Stimulated activated CD4-positive, alpha-beta T cell treated with anti-CD3 and anti-CD28 coated beads, TNF-alpha, amount 100 ng/mL, for 24 hours (primary cell): ENCODE data around the gene AADACL4.
"Not testable (repeated sequence)": the region's sequence is repeated elsewhere in the genome, so short reads cannot be mapped to it uniquely, and the experiment has no call there.

Experiments
- DNase-seq, 3 experiments: peaks; one replicate each; pipeline ENCODE4 v3.0.0-alpha.2; 2020; ENCODE audit warnings: low read depth in 3 of 3

Gene AADACL4

DNA sequence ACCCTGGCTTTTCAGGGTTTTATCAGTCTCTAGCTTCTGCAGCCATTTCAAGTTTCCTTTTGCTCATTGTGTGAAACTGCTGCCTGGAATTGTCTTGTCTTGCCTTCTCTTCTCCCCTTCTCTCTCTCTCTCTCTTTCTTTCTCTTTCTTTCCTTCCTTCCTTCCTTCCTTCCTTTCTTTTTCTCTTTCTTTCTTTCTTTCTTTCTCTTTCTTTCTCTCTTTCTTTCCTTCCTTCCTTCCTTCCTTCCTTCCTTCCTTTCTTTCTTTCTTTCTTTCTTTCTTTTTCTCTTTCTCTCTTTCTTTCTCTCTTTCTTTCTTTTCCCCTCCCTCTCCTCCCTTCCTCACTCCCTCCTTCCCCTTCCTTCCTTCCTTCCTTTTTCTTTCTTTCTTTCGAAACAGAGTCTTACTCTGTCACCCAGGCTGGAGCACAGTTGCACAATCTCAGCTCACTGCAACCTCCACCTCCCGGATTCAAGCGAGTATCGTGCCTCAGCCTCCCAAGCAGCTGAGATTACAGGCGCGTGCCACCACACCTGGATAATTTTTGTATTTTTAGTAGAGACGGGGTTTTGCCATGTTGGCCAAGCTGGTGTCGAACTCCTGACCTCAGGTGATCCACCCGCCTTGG is 14.1 kb downstream of the AADACL4 start:
- not testable (repeated sequence) for DNase-seq

DNA sequence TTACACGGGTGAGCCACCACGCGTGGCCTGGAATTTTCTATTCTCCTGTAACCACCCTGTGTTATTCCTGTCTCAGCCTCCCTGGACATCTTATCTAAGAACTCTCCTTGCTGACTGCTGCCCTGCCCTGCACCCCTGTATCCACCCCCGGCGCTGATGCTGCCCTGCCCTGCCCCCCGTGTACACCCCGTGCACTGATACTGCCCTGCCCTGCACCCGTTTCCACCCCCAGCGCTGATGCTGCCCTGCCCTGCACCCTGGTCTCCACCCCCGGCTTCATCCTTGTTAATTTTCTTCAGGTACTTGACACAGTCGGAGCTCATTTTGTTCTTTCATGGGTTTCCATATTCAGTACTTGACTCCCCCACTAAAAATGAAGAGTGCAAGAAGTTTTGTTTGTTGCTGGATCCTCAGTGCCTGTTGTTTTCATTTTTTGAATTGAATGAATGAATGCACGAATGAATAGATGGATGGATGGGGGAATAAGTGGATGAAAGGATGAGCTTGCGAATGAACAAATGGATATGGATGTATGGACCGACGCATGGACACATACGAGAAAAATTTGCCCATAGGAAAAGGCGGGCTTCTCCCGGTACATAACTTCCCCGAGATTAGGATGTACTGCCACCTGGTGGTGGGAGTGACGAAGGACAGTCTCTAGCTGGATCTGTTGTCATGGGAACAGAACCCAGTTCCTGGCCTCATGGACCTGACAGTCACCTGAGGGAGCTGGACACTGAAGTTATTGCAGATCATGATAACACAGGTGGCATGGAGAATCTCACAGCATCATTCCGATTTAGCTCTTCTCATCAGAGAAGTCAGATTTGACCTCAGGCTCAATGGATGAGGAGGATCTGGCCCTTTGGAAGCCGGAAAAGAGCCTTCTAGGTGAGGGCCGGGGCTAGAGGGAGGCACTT is 14.9 kb downstream of the AADACL4 start:
- peak; percentile 53 to 64 (median 56) for DNase-seq

DNA sequence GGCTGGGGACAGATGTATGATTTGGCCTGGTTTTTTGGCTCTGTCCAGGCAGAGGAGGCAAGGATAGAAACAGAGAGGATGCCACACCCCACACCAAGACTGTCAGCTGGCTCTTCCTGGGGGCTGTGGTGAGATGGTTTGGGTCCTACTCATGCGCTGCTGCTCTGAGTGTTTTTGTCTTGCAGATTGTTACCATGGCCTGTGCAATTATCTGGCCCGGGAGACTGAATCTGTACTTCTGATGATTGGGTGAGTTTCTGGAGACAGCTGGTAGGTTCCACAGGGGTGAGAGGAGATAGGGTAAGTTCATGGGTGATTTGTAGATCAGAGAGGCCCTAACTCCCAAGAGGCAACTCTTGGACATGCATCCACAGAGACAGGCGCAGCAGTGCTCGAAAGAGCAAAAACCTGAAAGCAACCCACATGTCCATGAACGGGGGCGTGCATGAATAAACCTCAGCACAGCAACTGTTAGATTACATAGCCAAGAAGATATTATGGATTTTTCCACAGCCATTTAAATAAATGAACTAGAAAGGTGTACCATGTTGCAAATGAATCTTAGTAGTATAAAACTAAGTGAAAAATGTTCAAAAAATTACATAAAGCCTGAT is 17.8 kb downstream of the AADACL4 start:
- no peak for DNase-seq

DNA sequence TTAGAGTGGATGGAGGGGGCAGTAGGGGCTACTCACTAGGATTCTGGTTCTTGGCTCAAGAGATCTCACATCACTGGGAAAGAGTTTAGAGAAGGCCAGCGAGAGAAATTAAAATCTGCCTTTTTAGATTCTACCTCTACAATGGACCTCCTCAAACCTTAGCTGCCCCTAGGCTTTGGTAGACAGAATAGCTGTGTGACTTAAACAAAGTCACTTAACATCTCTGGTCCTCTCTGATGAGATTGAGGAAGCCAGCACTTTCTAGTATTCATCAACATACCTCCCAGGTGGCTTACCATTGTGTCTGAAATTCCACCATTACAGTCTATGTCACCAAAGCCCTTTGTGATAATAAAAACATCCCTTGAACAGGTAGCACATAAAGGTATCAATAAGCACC is 18.7 kb downstream of the AADACL4 start:
- DNase-seq, result no peak

DNA sequence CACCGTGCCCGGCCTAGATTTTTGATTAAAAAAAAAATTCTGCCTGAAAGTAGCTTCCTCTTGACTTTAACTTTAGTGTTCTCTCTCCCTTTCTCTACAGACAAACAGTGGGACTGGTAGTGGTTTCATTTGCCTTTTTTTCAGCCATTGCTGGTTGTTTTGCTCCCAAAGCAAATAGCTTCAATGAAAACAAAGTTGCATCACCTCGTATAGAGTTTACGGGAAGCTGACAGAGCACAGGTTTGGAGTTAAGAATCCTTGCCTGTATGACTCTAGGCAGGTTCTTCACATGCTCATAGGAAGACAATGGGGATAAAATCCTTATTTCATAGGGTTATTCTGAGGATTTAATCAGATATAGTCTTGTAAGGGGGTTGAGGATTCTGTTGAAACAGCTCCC is 21.6 kb downstream of the AADACL4 start:
- DNase-seq, result no peak

DNA sequence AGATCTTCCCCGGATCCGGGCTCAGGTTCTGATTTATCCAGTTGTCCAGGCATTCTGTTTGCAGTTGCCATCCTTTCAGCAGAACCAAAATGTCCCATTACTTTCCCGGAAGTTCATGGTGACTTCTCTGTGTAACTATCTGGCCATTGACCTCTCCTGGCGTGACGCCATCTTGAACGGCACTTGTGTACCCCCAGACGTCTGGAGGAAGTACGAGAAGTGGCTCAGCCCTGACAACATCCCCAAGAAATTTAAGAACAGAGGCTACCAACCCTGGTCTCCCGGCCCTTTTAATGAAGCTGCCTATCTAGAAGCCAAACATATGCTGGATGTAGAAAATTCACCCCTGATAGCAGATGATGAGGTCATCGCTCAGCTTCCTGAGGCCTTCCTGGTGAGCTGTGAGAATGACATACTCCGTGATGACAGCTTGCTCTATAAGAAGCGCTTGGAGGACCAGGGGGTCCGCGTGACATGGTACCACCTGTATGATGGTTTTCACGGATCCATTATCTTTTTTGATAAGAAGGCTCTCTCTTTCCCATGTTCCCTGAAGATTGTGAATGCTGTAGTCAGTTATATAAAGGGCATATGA is 22.4 kb downstream of the AADACL4 start:
- DNase-seq, result no peak

DNA sequence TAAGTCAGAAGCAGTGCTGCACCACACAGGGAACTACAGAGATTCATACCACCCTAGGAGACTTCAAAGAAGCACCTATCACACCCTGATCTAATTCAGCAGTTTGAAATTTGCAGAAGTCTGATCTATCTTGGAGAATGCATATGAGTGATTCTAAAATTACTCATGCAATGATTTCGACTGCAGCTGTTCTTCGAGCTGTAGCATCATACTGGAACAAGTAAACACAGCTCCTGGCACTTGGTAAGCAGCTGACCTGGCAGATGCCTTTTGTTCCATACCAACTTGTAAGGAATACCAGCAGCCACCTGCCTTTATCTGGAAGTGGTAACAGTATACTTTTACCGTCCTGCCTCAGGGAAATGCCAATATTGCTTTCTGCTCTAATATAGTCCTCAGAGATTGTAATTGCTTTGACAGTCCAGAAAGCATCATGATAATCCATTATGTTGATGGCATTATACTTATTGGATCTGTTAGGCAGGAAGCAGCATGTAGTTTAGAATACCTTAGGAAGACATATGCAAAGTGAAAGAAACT is 25.7 kb downstream of the AADACL4 start:
- no peak for DNase-seq

DNA sequence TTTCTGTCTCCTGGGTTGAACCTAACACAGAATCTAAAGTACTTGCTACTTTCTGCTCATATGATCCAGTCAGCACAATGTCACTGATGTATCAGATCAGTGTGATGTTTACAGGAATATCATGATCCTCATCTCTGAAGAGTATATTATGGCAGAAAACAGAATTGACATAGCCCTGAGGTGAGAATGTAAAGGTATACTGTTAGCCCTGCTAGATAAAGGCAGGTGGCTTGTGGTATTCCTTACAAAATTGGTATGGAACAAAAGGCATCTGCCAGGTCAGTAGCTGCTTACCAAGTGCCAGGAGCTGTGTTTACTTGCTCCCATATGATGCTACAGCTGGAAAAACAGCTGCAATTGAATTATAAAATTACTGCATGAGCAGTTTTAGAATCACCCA is 30.5 kb downstream of the AADACL4 start:
- DNase-seq, result no peak

DNA sequence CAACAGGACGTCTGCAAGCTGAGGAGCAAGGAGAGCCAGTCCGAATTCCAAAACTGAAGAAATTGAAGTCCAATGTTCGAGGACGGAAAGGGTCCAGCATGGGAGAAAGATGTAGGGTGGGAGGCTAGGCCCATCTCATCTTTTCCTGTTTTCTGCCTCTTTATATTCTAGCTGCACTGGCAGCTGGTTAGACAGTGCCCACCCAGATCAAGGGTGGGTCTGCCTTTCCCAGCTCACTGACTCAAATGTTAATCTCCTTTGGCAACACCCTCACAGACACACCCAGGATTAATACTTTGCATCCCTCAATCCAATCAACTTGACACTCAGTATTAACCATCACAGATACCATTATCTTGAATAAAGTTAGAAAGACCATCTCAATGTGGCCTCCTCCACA is 32.2 kb downstream of the AADACL4 start:
- DNase-seq, result not testable (repeated sequence)

DNA sequence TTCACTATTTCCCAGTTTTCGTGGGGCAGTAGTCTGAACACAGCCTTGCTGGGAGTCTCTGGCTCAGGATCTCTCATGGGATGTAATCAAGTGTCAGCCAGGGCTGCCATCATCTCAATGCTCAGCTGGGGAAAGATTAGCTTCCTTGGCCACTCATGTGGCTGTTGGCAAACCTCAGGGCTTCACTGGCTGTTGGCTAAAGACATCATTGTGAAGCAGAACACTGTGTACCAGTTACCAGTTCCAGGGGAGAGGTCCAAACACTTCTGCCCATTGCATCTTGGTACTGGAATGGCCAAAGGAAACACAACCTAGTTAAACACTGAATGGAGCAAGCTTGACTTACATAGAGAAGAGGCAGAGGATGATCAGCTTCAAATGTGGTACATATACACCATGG is 33.7 kb downstream of the AADACL4 start:
- DNase-seq, result no peak

DNA sequence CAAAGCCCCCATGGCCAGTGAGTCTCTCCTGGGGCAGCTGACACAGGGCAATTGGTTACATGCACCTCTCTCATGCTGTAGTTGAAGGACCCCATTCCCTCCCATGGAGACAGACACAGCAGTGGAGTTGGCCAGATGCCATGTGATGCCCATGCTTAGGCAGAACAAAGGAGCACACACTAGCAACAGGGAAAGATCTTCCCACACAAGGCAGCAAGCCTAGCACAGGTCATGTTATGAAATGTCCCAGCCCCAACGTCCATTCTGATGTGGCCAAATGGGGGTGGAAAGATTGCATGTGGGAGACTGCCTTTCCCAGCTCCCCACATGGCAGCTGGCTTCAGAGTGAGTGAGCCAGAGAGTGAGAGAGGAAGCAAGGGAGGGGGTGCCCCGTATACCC is 34.5 kb downstream of the AADACL4 start:
- no peak for DNase-seq

DNA sequence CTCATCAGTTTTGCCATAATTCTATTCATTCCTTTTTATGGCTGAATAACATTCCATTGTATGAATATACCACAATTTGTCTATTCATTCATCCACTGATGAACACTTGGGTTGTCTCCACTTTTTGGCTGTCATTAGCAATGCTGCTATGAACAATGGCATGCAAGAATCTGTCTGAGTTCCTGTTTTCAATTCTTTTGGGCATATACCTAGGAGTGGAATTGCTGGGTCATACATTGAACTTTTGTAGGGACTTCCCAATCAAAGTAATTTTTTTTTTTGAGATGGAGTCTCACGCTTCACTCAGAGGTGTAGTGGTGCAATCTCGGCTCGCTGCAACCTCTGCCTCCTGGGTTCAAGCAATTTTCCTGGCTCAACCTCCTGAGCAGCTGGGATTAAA is 34.9 kb downstream of the AADACL4 start:
- no peak for DNase-seq

DNA sequence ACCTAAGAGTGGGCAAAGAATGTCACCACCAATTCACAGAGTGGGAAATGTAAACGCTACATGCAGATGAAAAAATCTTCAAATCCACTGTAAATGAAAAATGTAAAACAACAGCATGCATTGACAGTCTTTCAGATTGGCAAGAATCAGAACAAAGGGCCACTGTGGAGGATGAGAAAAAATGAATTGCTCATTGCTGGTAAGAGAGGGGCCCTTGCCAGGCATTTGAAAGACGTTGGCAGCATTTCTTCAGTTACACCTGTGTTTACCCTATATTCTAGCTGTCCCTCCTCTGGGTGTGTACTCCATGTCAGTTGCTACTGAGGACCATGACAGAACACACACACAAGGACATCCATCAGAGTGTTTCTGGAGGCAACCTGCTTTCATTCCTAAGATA is 46.3 kb downstream of the AADACL4 start:
- no peak for DNase-seq

DNA sequence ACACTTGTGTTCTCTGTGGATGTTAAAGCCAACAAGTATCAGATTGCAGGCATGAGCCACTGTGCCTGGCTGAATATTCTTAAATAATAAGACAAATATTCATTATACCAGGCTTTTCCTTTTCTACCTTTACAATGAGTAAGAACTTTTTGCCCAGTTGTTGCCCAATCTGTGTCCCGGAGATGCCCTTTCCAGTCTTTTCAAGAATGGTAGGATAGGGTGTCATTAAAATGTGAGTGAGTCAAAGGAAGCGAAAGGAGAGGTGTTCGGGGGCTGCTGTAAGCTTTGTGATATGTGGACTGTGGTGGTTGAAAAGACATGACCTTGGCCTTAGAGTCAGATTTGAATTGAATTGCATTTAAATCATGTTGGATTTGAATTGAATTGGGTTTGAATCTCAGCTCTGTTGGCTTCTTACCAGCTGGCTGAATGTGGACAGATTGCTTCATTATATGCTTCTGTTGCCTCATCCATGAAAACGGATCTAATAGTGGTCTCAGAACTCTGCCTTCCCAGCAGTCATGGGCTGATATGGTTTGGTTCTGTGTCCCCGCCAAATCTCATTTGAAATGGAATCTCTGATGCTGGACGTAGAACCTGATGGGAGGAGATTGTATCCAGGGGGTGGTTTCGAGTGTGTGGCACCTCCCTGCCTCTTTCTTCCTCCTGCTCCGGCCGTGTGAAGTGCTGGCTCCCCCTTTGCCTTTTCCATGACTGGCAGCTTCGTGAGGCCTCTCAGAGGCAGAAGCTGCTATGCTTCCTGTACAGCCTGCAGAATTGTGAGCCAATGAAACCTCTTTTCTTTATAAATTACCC is 49.3 kb downstream of the AADACL4 start:
- DNase-seq, result no peak

DNA sequence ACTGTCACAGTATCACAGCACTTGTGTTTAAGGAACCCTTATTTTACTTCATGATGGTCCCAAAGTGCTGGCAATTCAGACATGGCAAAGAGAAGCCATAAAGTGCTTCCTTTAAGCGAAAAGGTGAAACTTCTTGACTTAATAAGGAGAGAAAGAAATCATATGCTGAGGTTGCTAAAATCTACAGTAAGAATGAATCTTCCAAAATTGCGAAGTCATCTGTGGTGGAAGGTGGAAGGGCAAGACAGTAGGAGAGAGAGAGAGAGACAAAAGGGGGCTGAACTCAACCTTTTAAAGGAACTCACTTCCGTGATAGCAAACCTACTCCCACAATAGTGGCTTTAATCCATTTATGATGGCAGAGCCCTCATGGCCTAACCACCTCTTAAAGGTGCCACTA is 52.8 kb downstream of the AADACL4 start:
- DNase-seq, result no peak

DNA sequence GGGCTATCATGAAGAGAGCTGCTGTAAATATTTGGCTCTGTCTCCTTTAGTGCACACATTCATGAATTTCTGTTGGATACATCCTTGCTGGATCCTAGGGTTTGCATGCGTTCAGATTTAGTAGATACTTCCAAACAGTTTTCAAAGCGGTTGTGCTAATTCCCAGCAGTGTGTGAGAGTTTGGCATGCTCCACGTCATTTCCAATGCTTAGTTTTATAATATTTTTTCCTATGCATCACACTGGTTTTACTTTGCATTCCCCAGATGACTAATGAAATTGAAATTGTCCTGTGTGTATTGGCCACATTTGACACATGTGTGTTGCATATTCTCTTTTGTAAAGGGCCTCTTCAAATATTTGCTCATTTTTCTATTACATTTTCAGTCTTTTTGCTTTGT is 53.5 kb downstream of the AADACL4 start:
- no peak for DNase-seq

DNA sequence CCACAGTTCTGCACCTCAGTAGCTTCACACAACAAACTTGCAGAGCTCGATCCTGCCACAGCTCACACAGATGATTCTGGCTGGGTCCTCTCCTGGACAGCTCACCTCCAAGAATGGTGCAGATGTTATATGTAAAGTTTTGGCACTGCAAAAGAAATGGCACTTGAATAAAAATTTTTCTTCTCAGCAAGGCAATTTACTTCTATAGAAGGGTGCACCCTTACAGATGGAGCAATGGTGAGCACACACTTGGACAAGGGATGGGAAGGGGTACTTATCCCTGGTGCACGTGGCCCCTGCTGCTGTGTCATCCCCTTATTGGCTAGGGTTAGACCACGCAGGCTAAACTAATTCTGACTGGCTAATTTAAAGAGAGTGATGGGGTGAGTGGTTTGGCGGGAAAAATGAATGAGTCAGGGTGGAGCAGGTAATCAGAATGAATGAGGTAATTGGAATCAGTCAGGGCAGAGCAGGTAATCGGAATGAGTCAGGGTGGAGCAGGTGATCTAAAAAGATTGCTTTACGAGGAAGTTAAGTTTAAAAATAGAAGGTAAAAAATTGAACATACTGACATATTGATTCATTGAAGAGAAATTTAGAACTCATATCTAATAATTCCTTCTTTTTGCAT is 60.1 kb downstream of the AADACL4 start:
- no peak for DNase-seq

DNA sequence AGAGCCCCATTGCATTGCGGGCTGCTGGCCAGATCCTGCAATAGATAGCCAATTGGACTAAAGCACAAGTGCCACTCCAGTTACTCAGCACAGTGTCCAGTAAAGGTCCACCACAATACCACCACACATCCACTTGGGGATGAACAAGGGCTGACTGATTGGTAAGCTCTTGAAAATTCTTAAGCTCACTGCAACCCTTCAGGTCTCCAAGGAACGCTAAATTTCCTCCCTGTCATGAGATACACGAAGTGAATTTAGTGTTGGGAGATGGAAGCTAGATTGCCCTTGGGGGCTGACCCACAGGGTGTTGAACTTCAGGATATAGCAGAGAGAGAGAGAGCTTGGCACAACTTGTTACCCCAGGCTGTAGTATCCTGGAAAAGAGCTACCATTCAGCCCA is 62.2 kb downstream of the AADACL4 start:
- DNase-seq, result no peak

DNA sequence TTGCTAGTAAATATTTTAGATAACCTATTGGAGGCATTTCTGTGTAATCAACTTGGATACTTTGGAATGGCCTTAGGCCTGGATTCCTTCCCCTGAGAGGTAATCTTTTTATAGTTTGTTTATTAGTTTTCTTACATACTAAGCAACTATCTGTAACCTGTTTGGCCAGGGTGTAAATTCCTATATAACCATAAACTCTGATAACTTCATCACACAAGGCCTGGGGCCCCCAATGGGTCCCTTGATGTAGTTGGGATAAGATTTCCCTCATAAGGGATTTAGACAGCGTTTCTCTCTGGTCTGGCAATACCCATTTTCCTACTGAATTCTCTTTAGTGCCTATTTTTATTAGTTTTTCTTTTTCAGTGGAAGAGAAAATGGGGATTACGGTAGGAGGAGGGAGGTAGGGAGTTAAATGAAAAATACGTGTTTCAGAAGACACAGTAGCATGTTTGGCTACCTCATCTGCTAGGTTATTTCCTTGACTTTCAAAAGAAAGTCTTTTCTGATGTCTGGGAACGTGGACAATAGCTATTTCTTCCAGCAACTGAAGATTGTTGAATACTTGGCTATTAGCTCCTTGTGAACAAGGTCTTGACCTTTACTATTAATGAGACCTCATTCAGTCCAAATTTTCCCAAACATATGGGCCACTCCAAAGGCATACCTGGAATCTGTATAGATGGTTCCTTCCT is 64.7 kb downstream of the AADACL4 start:
- no peak for DNase-seq

DNA sequence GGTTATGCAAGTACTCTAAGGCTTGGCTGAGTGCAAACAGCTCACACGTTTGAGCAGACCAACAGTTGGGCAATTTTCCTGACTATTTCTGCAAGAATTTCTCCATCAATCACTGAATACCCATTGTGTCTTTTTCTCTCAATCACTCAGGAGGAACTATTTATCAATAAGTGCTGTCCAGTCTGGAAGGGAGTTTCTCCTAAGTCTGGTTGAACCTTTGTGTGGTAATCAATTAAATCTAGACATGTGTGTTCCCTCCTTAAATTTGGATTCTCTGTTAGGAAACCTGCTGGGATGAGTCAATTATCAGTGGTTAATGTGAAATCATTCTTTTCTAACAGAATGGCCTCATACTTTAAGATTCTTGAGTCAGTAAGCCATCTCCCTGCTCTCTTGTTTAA is 65.2 kb downstream of the AADACL4 start:
- no peak for DNase-seq
